Naive B cell (primary cell): ENCODE data around the gene SCYGR3. TPM values are rescaled to one million over a fixed set of nuclear protein-coding genes. Genes with fewer than 3 reads are reported as not detected.
"Not testable (repeated sequence)": the region's sequence is repeated elsewhere in the genome, so short reads cannot be mapped to it uniquely, and the experiment has no call there.

Source experiments
- ATAC-seq, 2 donors: fragments of 150-1000 bp; cut with Tn5 transposase; 2 replicates each; pipeline ENCODE4 v1.10.0; 2021; ENCODE audit warnings: low read depth in 2 of 2, mild to moderate bottlenecking in 2 of 2, moderate library complexity in 2 of 2
- DNase-seq: peaks from one replicate; pipeline ENCODE4 v3.0.0; 2022
- H3K27ac Mint-ChIP-seq, 6 donors: one replicate each; pipeline ENCODE4 v1.8.0; 2020 to 2022; ENCODE audit warnings: mild to moderate bottlenecking in 6 of 6, mixed read lengths in 6 of 6, moderate library complexity in 5 of 6, inconsistent platforms in 2 of 6
- H3K27me3 Mint-ChIP-seq, 3 donors: one replicate each; pipeline ENCODE4 v1.8.0; 2021 to 2022; ENCODE audit warnings: mixed read lengths in 3 of 3, mild to moderate bottlenecking in 1 of 3
- H3K36me3 Mint-ChIP-seq, 2 donors: one replicate each; pipeline ENCODE4 v1.8.0; 2020 to 2022; ENCODE audit warnings: mixed read lengths in 2 of 2, inconsistent platforms in 1 of 2, mild to moderate bottlenecking in 1 of 2
- H3K4me1 Mint-ChIP-seq, 3 donors: one replicate each; pipeline ENCODE4 v1.8.0; 2020 to 2022; ENCODE audit warnings: mixed read lengths in 3 of 3, inconsistent platforms in 1 of 3, mild to moderate bottlenecking in 1 of 3, moderate library complexity in 1 of 3
- H3K4me3 Mint-ChIP-seq, 8 donors: one replicate each; pipeline ENCODE4 v1.8.0; 2020 to 2022; ENCODE audit warnings: mild to moderate bottlenecking in 8 of 8, mixed read lengths in 8 of 8, moderate library complexity in 8 of 8, inconsistent platforms in 2 of 8
- H3K9me3 Mint-ChIP-seq, 7 donors: one replicate each; pipeline ENCODE4 v1.8.0; 2020 to 2022; ENCODE audit warnings: mixed read lengths in 7 of 7, mild to moderate bottlenecking in 5 of 7, inconsistent platforms in 2 of 7, moderate library complexity in 1 of 7
- polyA plus RNA-seq, 6 donors: library from polyadenylated mRNA; unstranded; fragments of 300-500 nt; fragmentation: Illumina TruSeq; gene quantifications; one replicate each; pipeline ENCODE4 v1.2.3, GENCODE V29; 2021; ENCODE audit warnings: low read depth in 6 of 6

Gene SCYGR3
- polyA plus RNA-seq, 6 donors from 2014 or later, result not detected

DNA sequence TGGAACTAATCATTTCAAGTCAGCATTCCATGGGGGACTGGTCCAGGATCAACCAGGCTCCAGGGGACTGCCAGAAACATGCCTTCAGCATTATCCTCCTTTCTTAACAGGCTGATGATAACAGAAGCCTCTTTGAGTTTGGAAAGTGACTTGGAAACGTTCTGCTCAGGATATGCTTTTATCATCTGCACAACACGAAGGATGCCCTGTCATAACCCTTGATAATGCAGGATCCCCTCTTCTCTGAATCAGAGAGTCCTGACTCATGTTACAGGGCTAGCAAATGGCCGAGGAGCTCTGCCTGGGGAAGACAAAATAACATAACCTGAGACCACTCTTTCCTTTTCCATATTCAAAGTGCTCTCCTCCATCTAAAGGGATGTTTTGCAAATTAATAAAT is 6.7 kb downstream of the SCYGR3 start:
- no peak for DNase-seq
- no peak for ATAC-seq
- Mint-ChIP-seq H3K27ac (peak overlapping the region in 1 of 6 donors; percentile 16), H3K36me3 (no peaks in the 10 kb centered on the region), H3K4me3 (peak overlapping the region in 2 of 8 donors; percentile 35 to 49), H3K9me3 (peaks cover 0 to 2% (median 0%) of the 10 kb centered on the region in 7 donors), H3K4me1 (peaks cover 15 to 19% (median 17%) of the 10 kb centered on the region in 3 donors), H3K27me3 (peaks cover 8 to 27% (median 25%) of the 10 kb centered on the region in 3 donors)

- H3K27ac Mint-ChIP-seq, result no peak overlapping the region
- no peaks in the 10 kb centered on the region for H3K36me3 Mint-ChIP-seq
- no peak for ATAC-seq
- H3K27me3 Mint-ChIP-seq, result peaks cover 12 to 27% (median 13%) of the 10 kb centered on the region in 3 donors
- H3K9me3 Mint-ChIP-seq, result no peaks in the 10 kb centered on the region
- no peak for DNase-seq
- peaks cover 15 to 19% (median 17%) of the 10 kb centered on the region in 3 donors for H3K4me1 Mint-ChIP-seq
- H3K4me3 Mint-ChIP-seq, result no peak overlapping the region
Observed at GRCh38 chr2:227606476-227606875, 8.2 kb downstream of the SCYGR3 start.

- ATAC-seq (no peak), DNase-seq (no peak)
- no peak overlapping the region for H3K4me3 Mint-ChIP-seq
- peaks cover 0 to 1% (median 0%) of the 10 kb centered on the region in 7 donors for H3K9me3 Mint-ChIP-seq
- H3K4me1 Mint-ChIP-seq, result no peaks in the 10 kb centered on the region
- H3K27ac Mint-ChIP-seq, result no peak overlapping the region
- no peaks in the 10 kb centered on the region for H3K36me3 Mint-ChIP-seq
- H3K27me3 Mint-ChIP-seq, result peaks cover 22 to 46% (median 29%) of the 10 kb centered on the region in 3 donors
Observed at GRCh38 chr2:227602358-227602757, 12.3 kb downstream of the SCYGR3 start.

GRCh38 chr2:227598835-227599503 is 15.7 kb downstream of the SCYGR3 start, which contains the start of gene SCYGR2:
Gene SCYGR2 (plus strand): TSS chr2:227598893. CDS start chr2:227598893, 0 bp downstream.
- ATAC-seq, H3K36me3 Mint-ChIP-seq, H3K4me3 Mint-ChIP-seq, H3K9me3 Mint-ChIP-seq, DNase-seq, H3K4me1 Mint-ChIP-seq: not testable (repeated sequence)
- Mint-ChIP-seq H3K27ac (peak within 1 kb of the TSS in 1 of 6 donors; percentile 53), H3K27me3 (peaks cover 37 to 62% (median 38%) of the 10 kb centered on the region in 3 donors)

- ATAC-seq (no peak), DNase-seq (no peak)
- H3K36me3 Mint-ChIP-seq, result peaks cover 0 to 7% of the 10 kb centered on the region in 2 donors
- peaks cover 40 to 62% (median 45%) of the 10 kb centered on the region in 3 donors for H3K27me3 Mint-ChIP-seq
- H3K4me1 Mint-ChIP-seq, result no peaks in the 10 kb centered on the region
- H3K4me3 Mint-ChIP-seq, result no peak overlapping the region
- peak overlapping the region in 1 of 6 donors; percentile 53 for H3K27ac Mint-ChIP-seq
- peaks cover 0 to 5% (median 0%) of the 10 kb centered on the region in 7 donors for H3K9me3 Mint-ChIP-seq
Observed at GRCh38 chr2:227597998-227598397, 16.6 kb downstream of the SCYGR3 start.

GRCh38 chr2:227597036-227597435 is 17.6 kb downstream of the SCYGR3 start:
- Mint-ChIP-seq H3K4me1 (no peaks in the 10 kb centered on the region), H3K4me3 (no peak overlapping the region), H3K9me3 (peaks cover 0 to 5% (median 0%) of the 10 kb centered on the region in 7 donors), H3K27ac (no peak overlapping the region), H3K36me3 (peaks cover 0 to 7% of the 10 kb centered on the region in 2 donors), H3K27me3 (peaks cover 44 to 58% (median 52%) of the 10 kb centered on the region in 3 donors)
- ATAC-seq, result no peak
- no peak for DNase-seq

DNA sequence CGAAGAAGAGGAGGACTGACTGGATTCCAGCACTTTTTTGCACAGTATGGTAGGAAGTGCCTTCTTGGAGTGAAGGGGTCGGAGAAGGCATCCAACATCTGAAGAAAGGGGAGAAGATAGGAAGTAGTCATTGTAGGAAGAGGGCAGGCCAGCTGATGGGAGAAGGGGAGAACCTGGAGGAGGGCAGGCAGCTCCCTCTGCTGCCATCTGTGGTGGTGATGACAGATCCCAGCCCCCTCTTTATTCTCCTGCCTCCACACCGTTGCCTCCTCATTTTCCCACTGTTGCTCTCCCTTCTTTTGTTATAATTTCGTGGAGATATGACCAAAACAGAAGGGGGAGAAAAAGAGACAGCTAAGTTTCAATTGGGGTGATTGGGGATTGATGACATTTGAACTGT is 18.8 kb downstream of the SCYGR3 start:
- no peak for DNase-seq
- Mint-ChIP-seq H3K27ac (no peak overlapping the region), H3K4me3 (peak overlapping the region in 1 of 8 donors; percentile 36), H3K9me3 (peaks cover 0 to 5% (median 0%) of the 10 kb centered on the region in 7 donors), H3K4me1 (no peaks in the 10 kb centered on the region), H3K36me3 (peaks cover 0 to 7% of the 10 kb centered on the region in 2 donors), H3K27me3 (peaks cover 43 to 47% (median 44%) of the 10 kb centered on the region in 3 donors)
- ATAC-seq, result no peak

DNA sequence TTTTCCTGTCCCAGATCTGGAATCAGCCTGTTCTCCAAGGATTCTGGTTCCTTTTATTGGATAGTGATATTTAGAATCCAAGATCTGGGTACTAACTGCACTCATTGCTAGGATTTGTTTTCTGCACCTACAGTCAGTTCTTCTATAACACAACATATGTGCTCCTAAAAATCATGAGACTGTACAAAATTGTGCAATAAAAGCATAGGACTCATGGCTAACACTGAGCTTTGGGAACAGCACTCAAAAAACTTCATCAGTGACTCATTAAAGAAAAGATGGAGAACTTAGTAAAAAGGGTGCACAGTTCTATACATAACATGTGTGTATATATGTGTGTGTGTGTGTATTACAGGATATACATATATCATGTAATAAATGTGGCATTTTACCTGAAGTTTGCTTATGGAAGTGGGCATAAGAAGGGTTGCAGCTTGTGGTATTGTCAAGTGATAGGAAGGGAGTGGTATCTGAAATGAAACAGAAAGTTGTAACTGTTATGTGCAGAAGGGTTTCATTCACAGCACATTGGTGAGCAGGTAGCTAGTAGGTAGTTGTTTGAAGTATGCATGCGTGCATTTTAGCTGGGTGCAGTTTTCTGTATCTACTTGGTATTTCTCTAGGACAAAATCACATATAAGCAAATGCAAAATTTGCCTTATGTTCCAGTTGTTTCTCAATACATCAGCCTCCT is 21.8 kb downstream of the SCYGR3 start:
- H3K27me3 Mint-ChIP-seq, result peaks cover 35 to 49% (median 42%) of the 10 kb centered on the region in 3 donors
- no peak for ATAC-seq
- no peak overlapping the region for H3K27ac Mint-ChIP-seq
- no peaks in the 10 kb centered on the region for H3K4me1 Mint-ChIP-seq
- peaks cover 0 to 7% of the 10 kb centered on the region in 2 donors for H3K36me3 Mint-ChIP-seq
- H3K9me3 Mint-ChIP-seq, result peaks cover 0 to 16% (median 7%) of the 10 kb centered on the region in 7 donors
- no peak for DNase-seq
- no peak overlapping the region for H3K4me3 Mint-ChIP-seq

DNA sequence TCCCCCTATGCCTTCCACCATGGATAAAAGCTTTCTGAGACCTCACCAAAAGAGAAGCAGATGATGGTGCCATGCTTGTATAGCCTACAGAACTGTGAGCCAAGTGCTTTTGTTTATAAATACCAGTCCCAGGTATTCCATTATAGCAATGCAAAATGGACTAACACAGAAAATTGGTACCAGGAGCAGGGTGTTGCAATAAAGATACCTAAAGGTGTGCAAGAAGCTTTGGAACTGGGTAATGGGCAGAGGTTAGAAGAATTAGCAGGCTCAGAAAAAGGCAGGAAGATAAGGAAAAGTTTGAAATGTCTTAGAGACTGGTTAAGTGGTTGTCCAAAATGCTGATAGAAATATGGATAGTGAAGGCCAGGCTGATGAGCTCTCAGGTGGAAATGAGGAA is 32.3 kb downstream of the SCYGR3 start:
- H3K27ac Mint-ChIP-seq, result no peak overlapping the region
- no peak for ATAC-seq
- H3K4me1 Mint-ChIP-seq, result no peaks in the 10 kb centered on the region
- H3K4me3 Mint-ChIP-seq, result peak overlapping the region in 1 of 8 donors; percentile 53
- DNase-seq, result no peak
- peaks cover 9 to 29% (median 15%) of the 10 kb centered on the region in 7 donors for H3K9me3 Mint-ChIP-seq
- peaks cover 6 to 19% of the 10 kb centered on the region in 2 donors for H3K36me3 Mint-ChIP-seq
- peaks cover 31 to 40% (median 39%) of the 10 kb centered on the region in 3 donors for H3K27me3 Mint-ChIP-seq

DNA sequence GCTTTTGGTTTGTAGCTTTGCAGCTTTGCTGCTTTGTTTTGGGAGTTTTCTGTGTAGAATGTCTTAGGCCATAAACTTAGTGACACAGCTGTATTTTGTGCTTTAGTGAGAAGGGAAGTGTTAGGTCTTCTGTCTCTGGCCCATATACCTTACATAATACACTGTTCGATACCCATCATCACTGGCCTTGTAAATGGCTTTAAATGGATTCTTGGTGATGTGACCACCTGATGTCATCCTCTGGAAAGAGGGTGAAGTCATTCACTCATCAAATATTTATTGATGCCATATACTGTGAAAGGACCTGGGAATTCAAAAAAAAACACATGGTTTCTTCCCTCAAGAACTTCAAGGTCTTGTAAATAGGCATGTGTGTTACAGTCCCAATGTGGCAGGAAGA is 34.8 kb downstream of the SCYGR3 start:
- Mint-ChIP-seq H3K4me1 (no peaks in the 10 kb centered on the region), H3K9me3 (peaks cover 9 to 29% (median 15%) of the 10 kb centered on the region in 7 donors), H3K4me3 (no peak overlapping the region), H3K27me3 (peaks cover 31 to 43% (median 40%) of the 10 kb centered on the region in 3 donors), H3K27ac (no peak overlapping the region), H3K36me3 (peaks cover 6 to 19% of the 10 kb centered on the region in 2 donors)
- DNase-seq, result no peak
- no peak for ATAC-seq

DNA sequence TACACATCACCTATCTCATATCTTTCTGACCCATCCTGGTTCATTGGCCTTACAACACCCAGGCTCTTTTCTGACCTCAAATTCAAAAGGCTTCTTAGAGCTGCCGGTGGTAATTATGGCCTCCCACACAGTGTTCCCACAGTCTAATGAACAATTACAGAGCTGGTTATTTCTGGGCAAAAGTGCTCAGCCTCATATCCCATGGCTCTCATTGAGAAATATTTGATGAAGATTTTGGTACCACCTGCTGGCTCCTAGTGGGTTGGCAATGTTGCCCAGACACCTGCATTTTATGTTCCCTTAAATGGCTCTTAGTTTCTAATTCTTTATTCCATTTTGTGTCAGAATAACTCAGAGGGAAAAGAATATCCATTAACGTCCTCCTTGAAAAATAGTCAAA is 36.0 kb downstream of the SCYGR3 start:
- no peak for DNase-seq
- H3K4me3 Mint-ChIP-seq, result no peak overlapping the region
- peaks cover 31 to 40% (median 32%) of the 10 kb centered on the region in 3 donors for H3K27me3 Mint-ChIP-seq
- H3K9me3 Mint-ChIP-seq, result peaks cover 9 to 19% (median 14%) of the 10 kb centered on the region in 7 donors
- peaks cover 6 to 19% of the 10 kb centered on the region in 2 donors for H3K36me3 Mint-ChIP-seq
- no peaks in the 10 kb centered on the region for H3K4me1 Mint-ChIP-seq
- H3K27ac Mint-ChIP-seq, result no peak overlapping the region
- no peak for ATAC-seq

DNA sequence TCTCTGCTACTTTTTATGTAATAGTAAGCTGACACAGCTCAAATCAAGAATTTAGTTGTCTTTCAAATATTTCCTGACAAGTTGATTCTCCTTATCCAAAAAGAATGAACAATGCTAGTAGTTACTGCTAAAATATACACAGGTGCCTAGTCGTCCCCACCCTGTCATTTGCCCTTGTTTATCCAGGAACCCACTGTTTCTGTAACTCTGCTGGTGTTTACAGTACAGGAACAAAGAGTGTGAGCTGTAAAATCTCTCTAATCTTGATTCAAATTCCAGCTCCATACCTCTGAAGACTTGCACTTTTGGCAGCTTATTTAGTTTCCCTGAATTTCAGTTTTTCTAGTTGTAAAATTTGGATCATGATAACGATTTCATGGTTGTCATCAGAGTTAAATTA is 37.1 kb downstream of the SCYGR3 start:
- DNase-seq, result no peak
- Mint-ChIP-seq H3K9me3 (peaks cover 5 to 8% (median 7%) of the 10 kb centered on the region in 7 donors), H3K4me3 (no peak overlapping the region), H3K4me1 (no peaks in the 10 kb centered on the region), H3K27me3 (peaks cover 28 to 30% (median 28%) of the 10 kb centered on the region in 3 donors), H3K36me3 (peaks cover 2 to 13% of the 10 kb centered on the region in 2 donors), H3K27ac (no peak overlapping the region)
- ATAC-seq, result no peak

- Mint-ChIP-seq H3K4me1 (peaks cover 0 to under 1% (median 0%) of the 10 kb centered on the region in 3 donors), H3K4me3 (no peak overlapping the region), H3K27ac (no peak overlapping the region), H3K27me3 (peaks cover 20 to 23% (median 21%) of the 10 kb centered on the region in 3 donors), H3K36me3 (peaks cover 0 to 7% of the 10 kb centered on the region in 2 donors), H3K9me3 (peaks cover 0 to under 1% (median 0%) of the 10 kb centered on the region in 7 donors)
- ATAC-seq (no peak), DNase-seq (no peak)
Observed at GRCh38 chr2:227576812-227577211, 37.8 kb downstream of the SCYGR3 start.
